ENCODE data around the gene MIEF1.

- TF ChIP-seq CTCF (IDR thresholded peaks at IDR 0.05): no peak
- TF ChIP-seq POLR2AphosphoS5 (IDR thresholded peaks at IDR 0.05): no peak
- TF ChIP-seq POLR2A (IDR thresholded peaks at IDR 0.05): no peak
These were observed 28.0 kb downstream of the MIEF1 start for GRCh38 chr22:39530116-39530515.

All from prostate gland (tissue), 2 donors.